ENCODE data around the gene APH1B.

The APH1B gene

GRCh38 chr15:63321462-63321861 lies 44.1 kb downstream of the APH1B start:
- TF ChIP-seq CTCF (IDR thresholded peaks at IDR 0.05; ENCODE audit: low read depth, low read length) = no peak
- DNase-seq (ENCODE audit: low read depth, low spot score) = no peak
- in situ Hi-C loops (cut with HindIII; ENCODE audit: low sequenced_read_pairs) = no loop called here
- no peak overlapping the region for H3K4me3 ChIP-seq (ENCODE audit: low read depth, low read length)

GRCh38 chr15:63322541-63322940 lies 45.1 kb downstream of the APH1B start:
- TF ChIP-seq CTCF (IDR thresholded peaks at IDR 0.05; ENCODE audit: low read depth, low read length) = no peak
- DNase-seq (ENCODE audit: low read depth, low spot score) = peak; percentile 28
- in situ Hi-C loops (cut with HindIII; ENCODE audit: low sequenced_read_pairs) = no loop called here
- no peak overlapping the region for H3K4me3 ChIP-seq (ENCODE audit: low read depth, low read length)

GRCh38 chr15:63323798-63324563 lies 46.6 kb downstream of the APH1B start:
- no peak overlapping the region for H3K4me3 ChIP-seq (ENCODE audit: low read depth, low read length)
- DNase-seq (ENCODE audit: low read depth, low spot score) = no peak
- no peak for TF ChIP-seq CTCF (IDR thresholded peaks at IDR 0.05; ENCODE audit: low read depth, low read length)
- in situ Hi-C loops (cut with HindIII; ENCODE audit: low sequenced_read_pairs) = no loop called here

GRCh38 chr15:63324770-63325169 lies 47.4 kb downstream of the APH1B start:
- TF ChIP-seq CTCF (IDR thresholded peaks at IDR 0.05; ENCODE audit: low read depth, low read length) = no peak
- DNase-seq (ENCODE audit: low read depth, low spot score) = no peak
- in situ Hi-C loops (cut with HindIII; ENCODE audit: low sequenced_read_pairs) = no loop called here

GRCh38 chr15:63327648-63328421 lies 50.4 kb downstream of the APH1B start:
- H3K4me3 ChIP-seq (ENCODE audit: low read depth, low read length) = no peak overlapping the region
- no peak for DNase-seq (ENCODE audit: low read depth, low spot score)
- TF ChIP-seq CTCF (IDR thresholded peaks at IDR 0.05; ENCODE audit: low read depth, low read length) = no peak
- in situ Hi-C loops (cut with HindIII; ENCODE audit: low sequenced_read_pairs) = no loop called here

More at GRCh38 chr15:63324770-63325169, 47.4 kb downstream of the APH1B start:
- H3K4me3 ChIP-seq (ENCODE audit: low read depth, low read length) = no peak overlapping the region

- no peak overlapping the region for H3K4me3 ChIP-seq (ENCODE audit: low read depth, low read length)
- peak; percentile 25 for DNase-seq (ENCODE audit: low read depth, low spot score)
- TF ChIP-seq CTCF (IDR thresholded peaks at IDR 0.05; ENCODE audit: low read depth, low read length) = no peak
- in situ Hi-C loops (cut with HindIII; ENCODE audit: low sequenced_read_pairs) = no loop called here
Observed at GRCh38 chr15:63329567-63330350, 52.4 kb downstream of the APH1B start.
